ENCODE data around the gene MRPL20. TPM values are rescaled to one million over a fixed set of nuclear protein-coding genes. Genes with fewer than 3 reads are reported as not detected.
"Not testable (repeated sequence)": the region's sequence is repeated elsewhere in the genome, so short reads cannot be mapped to it uniquely, and the experiment has no call there.

Gene MRPL20
- polyA plus RNA-seq, 2 donors = 59.1 to 148 TPM

- H3K4me3 ChIP-seq (ENCODE audit: low read depth in 1 of 2, low read length in 2 of 2) = peak overlapping the region; percentile 45 to 62
- no peaks in the 10 kb centered on the region for H3K36me3 ChIP-seq (ENCODE audit: control insufficient read depth in 2 of 2, insufficient read depth in 2 of 2, low read length in 1 of 2)
- peaks cover 18 to 24% of the 10 kb centered on the region in 2 donors for H3K4me1 ChIP-seq (ENCODE audit: control insufficient read depth in 2 of 2, insufficient read depth in 2 of 2, low read length in 1 of 2)
- H3K9me3 ChIP-seq (ENCODE audit: control insufficient read depth in 2 of 2, insufficient read depth in 1 of 2, low read depth in 1 of 2, low read length in 1 of 2) = no peaks in the 10 kb centered on the region
- no peaks in the 10 kb centered on the region for H3K27me3 ChIP-seq (ENCODE audit: control insufficient read depth in 1 of 2, insufficient read depth in 2 of 2, low read length in 2 of 2)
- WGBS, 2 donors = 41 to 47% methylated on average over 10 to 12 of the region's 12 CpGs
- H3K27ac ChIP-seq (ENCODE audit: low read depth in 2 of 2, low read length in 1 of 2) = peak overlapping the region in 1 of 2 donors; percentile 73
These were observed 13.6 kb upstream of the MRPL20 start for GRCh38 chr1:1420654-1421141.

GRCh38 chr1:1419813-1420653 is 12.9 kb upstream of the MRPL20 start:
- WGBS, 2 donors = 8 to 14% methylated on average over 42 to 112 of the region's 112 CpGs
- peaks cover 18 to 23% of the 10 kb centered on the region in 2 donors for H3K4me1 ChIP-seq (ENCODE audit: control insufficient read depth in 2 of 2, insufficient read depth in 2 of 2, low read length in 1 of 2)
- H3K4me3 ChIP-seq (ENCODE audit: low read depth in 1 of 2, low read length in 2 of 2) = peak overlapping the region; percentile 45 to 62
- no peaks in the 10 kb centered on the region for H3K9me3 ChIP-seq (ENCODE audit: control insufficient read depth in 2 of 2, insufficient read depth in 1 of 2, low read depth in 1 of 2, low read length in 1 of 2)
- H3K27ac ChIP-seq (ENCODE audit: low read depth in 2 of 2, low read length in 1 of 2) = peak overlapping the region; percentile 70 to 81
- H3K36me3 ChIP-seq (ENCODE audit: control insufficient read depth in 2 of 2, insufficient read depth in 2 of 2, low read length in 1 of 2) = no peaks in the 10 kb centered on the region
- no peaks in the 10 kb centered on the region for H3K27me3 ChIP-seq (ENCODE audit: control insufficient read depth in 1 of 2, insufficient read depth in 2 of 2, low read length in 2 of 2)

GRCh38 chr1:1419363-1419812 is 12.3 kb upstream of the MRPL20 start:
- no peaks in the 10 kb centered on the region for H3K27me3 ChIP-seq (ENCODE audit: control insufficient read depth in 1 of 2, insufficient read depth in 2 of 2, low read length in 2 of 2)
- H3K4me1 ChIP-seq (ENCODE audit: control insufficient read depth in 2 of 2, insufficient read depth in 2 of 2, low read length in 1 of 2) = peaks cover 18 to 23% of the 10 kb centered on the region in 2 donors
- 74 to 76% methylated on average over 21 of the region's 21 CpGs for WGBS, 2 donors
- H3K27ac ChIP-seq (ENCODE audit: low read depth in 2 of 2, low read length in 1 of 2) = peak overlapping the region; percentile 70 to 81
- H3K9me3 ChIP-seq (ENCODE audit: control insufficient read depth in 2 of 2, insufficient read depth in 1 of 2, low read depth in 1 of 2, low read length in 1 of 2) = no peaks in the 10 kb centered on the region
- no peaks in the 10 kb centered on the region for H3K36me3 ChIP-seq (ENCODE audit: control insufficient read depth in 2 of 2, insufficient read depth in 2 of 2, low read length in 1 of 2)
- peak overlapping the region; percentile 45 to 62 for H3K4me3 ChIP-seq (ENCODE audit: low read depth in 1 of 2, low read length in 2 of 2)

- H3K4me3 ChIP-seq (ENCODE audit: low read depth in 1 of 2, low read length in 2 of 2) = no peak overlapping the region
These were observed 11.6 kb upstream of the MRPL20 start for GRCh38 chr1:1418464-1419362.

GRCh38 chr1:1417825-1418463 is 10.9 kb upstream of the MRPL20 start:
- Histone ChIP-seq H3K4me1 (ENCODE audit: control insufficient read depth in 2 of 2, insufficient read depth in 2 of 2, low read length in 1 of 2) (peaks cover 18 to 23% of the 10 kb centered on the region in 2 donors), H3K27ac (ENCODE audit: low read depth in 2 of 2, low read length in 1 of 2) (peak overlapping the region; percentile 81 to 87)
- H3K9me3 ChIP-seq (ENCODE audit: control insufficient read depth in 2 of 2, insufficient read depth in 1 of 2, low read depth in 1 of 2, low read length in 1 of 2); H3K27me3 ChIP-seq (ENCODE audit: control insufficient read depth in 1 of 2, insufficient read depth in 2 of 2, low read length in 2 of 2); H3K4me3 ChIP-seq (ENCODE audit: low read depth in 1 of 2, low read length in 2 of 2); H3K36me3 ChIP-seq (ENCODE audit: control insufficient read depth in 2 of 2, insufficient read depth in 2 of 2, low read length in 1 of 2): not testable (repeated sequence)
- 50 to 56% methylated on average over 25 of the region's 25 CpGs for WGBS, 2 donors

More at GRCh38 chr1:1418464-1419362, 11.6 kb upstream of the MRPL20 start:
- Histone ChIP-seq H3K27ac (ENCODE audit: low read depth in 2 of 2, low read length in 1 of 2) (peak overlapping the region; percentile 81 to 87), H3K36me3 (ENCODE audit: control insufficient read depth in 2 of 2, insufficient read depth in 2 of 2, low read length in 1 of 2) (no peaks in the 10 kb centered on the region), H3K9me3 (ENCODE audit: control insufficient read depth in 2 of 2, insufficient read depth in 1 of 2, low read depth in 1 of 2, low read length in 1 of 2) (no peaks in the 10 kb centered on the region), H3K4me1 (ENCODE audit: control insufficient read depth in 2 of 2, insufficient read depth in 2 of 2, low read length in 1 of 2) (peaks cover 18 to 23% of the 10 kb centered on the region in 2 donors), H3K27me3 (ENCODE audit: control insufficient read depth in 1 of 2, insufficient read depth in 2 of 2, low read length in 2 of 2) (no peaks in the 10 kb centered on the region)
- 60 to 68% methylated on average over 25 to 26 of the region's 26 CpGs for WGBS, 2 donors

GRCh38 chr1:1417396-1417795 is 10.3 kb upstream of the MRPL20 start:
- H3K4me3 ChIP-seq (ENCODE audit: low read depth in 1 of 2, low read length in 2 of 2); H3K36me3 ChIP-seq (ENCODE audit: control insufficient read depth in 2 of 2, insufficient read depth in 2 of 2, low read length in 1 of 2); H3K27me3 ChIP-seq (ENCODE audit: control insufficient read depth in 1 of 2, insufficient read depth in 2 of 2, low read length in 2 of 2); H3K9me3 ChIP-seq (ENCODE audit: control insufficient read depth in 2 of 2, insufficient read depth in 1 of 2, low read depth in 1 of 2, low read length in 1 of 2): not testable (repeated sequence)
- Histone ChIP-seq H3K4me1 (ENCODE audit: control insufficient read depth in 2 of 2, insufficient read depth in 2 of 2, low read length in 1 of 2) (peaks cover 16 to 23% of the 10 kb centered on the region in 2 donors), H3K27ac (ENCODE audit: low read depth in 2 of 2, low read length in 1 of 2) (peak overlapping the region; percentile 74 to 87)
- WGBS, 2 donors = 49 to 58% methylated on average over 5 of the region's 5 CpGs

- 84 to 88% methylated on average over 13 of the region's 13 CpGs for WGBS, 2 donors
- Histone ChIP-seq H3K36me3 (ENCODE audit: control insufficient read depth in 2 of 2, insufficient read depth in 2 of 2, low read length in 1 of 2) (no peaks in the 10 kb centered on the region), H3K9me3 (ENCODE audit: control insufficient read depth in 2 of 2, insufficient read depth in 1 of 2, low read depth in 1 of 2, low read length in 1 of 2) (no peaks in the 10 kb centered on the region), H3K4me3 (ENCODE audit: low read depth in 1 of 2, low read length in 2 of 2) (no peak overlapping the region), H3K27me3 (ENCODE audit: control insufficient read depth in 1 of 2, insufficient read depth in 2 of 2, low read length in 2 of 2) (no peaks in the 10 kb centered on the region), H3K4me1 (ENCODE audit: control insufficient read depth in 2 of 2, insufficient read depth in 2 of 2, low read length in 1 of 2) (peaks cover 5 to 14% of the 10 kb centered on the region in 2 donors), H3K27ac (ENCODE audit: low read depth in 2 of 2, low read length in 1 of 2) (no peak overlapping the region)
These were observed 8.7 kb upstream of the MRPL20 start for GRCh38 chr1:1415751-1416150.

GRCh38 chr1:1412311-1412902 is 5.3 kb upstream of the MRPL20 start:
- not testable (repeated sequence) for H3K4me3 ChIP-seq (ENCODE audit: low read depth in 1 of 2, low read length in 2 of 2)
- 91 to 93% methylated on average over 11 of the region's 11 CpGs for WGBS, 2 donors

GRCh38 chr1:1411626-1412025 is 4.5 kb upstream of the MRPL20 start:
- peaks cover 2 to 4% of the 10 kb centered on the region in 2 donors for H3K4me1 ChIP-seq (ENCODE audit: control insufficient read depth in 2 of 2, insufficient read depth in 2 of 2, low read length in 1 of 2)
- no peaks in the 10 kb centered on the region for H3K36me3 ChIP-seq (ENCODE audit: control insufficient read depth in 2 of 2, insufficient read depth in 2 of 2, low read length in 1 of 2)
- WGBS, 2 donors = 94 to 97% methylated on average over 13 of the region's 13 CpGs
- H3K27ac ChIP-seq (ENCODE audit: low read depth in 2 of 2, low read length in 1 of 2) = no peak overlapping the region
- H3K9me3 ChIP-seq (ENCODE audit: control insufficient read depth in 2 of 2, insufficient read depth in 1 of 2, low read depth in 1 of 2, low read length in 1 of 2) = no peaks in the 10 kb centered on the region
- H3K4me3 ChIP-seq (ENCODE audit: low read depth in 1 of 2, low read length in 2 of 2) = no peak overlapping the region
- H3K27me3 ChIP-seq (ENCODE audit: control insufficient read depth in 1 of 2, insufficient read depth in 2 of 2, low read length in 2 of 2) = no peaks in the 10 kb centered on the region

More at GRCh38 chr1:1412311-1412902, 5.3 kb upstream of the MRPL20 start:
- H3K4me1 ChIP-seq (ENCODE audit: control insufficient read depth in 2 of 2, insufficient read depth in 2 of 2, low read length in 1 of 2); H3K27me3 ChIP-seq (ENCODE audit: control insufficient read depth in 1 of 2, insufficient read depth in 2 of 2, low read length in 2 of 2); H3K36me3 ChIP-seq (ENCODE audit: control insufficient read depth in 2 of 2, insufficient read depth in 2 of 2, low read length in 1 of 2); H3K9me3 ChIP-seq (ENCODE audit: control insufficient read depth in 2 of 2, insufficient read depth in 1 of 2, low read depth in 1 of 2, low read length in 1 of 2); H3K27ac ChIP-seq (ENCODE audit: low read depth in 2 of 2, low read length in 1 of 2): not testable (repeated sequence)
